ENCODE measurements around the gene CASP3. TPM values are rescaled to one million over a fixed set of nuclear protein-coding genes. Genes with fewer than 3 reads are reported as not detected.

CASP3 gene
- total and polyA plus RNA-seq, 9 of the 15 experiments (the other 6 are each of a cell fraction or from before 2014, with no cell fraction given), result 17.6 to 40.1 (median 31.8) TPM

GRCh38 chr4:184684491-184685189 is 35.4 kb upstream of the CASP3 start (continued):
- TF ChIP-seq ZNF830 (CRISPR knock-in tag; IDR thresholded peaks at IDR 0.05), result no peak
- no peak for TF ChIP-seq NFYB (IDR thresholded peaks at IDR 0.05; ENCODE audit: extremely low read depth, insufficient read length)
- no peak for TF ChIP-seq RB1 (IDR thresholded peaks at IDR 0.05; ENCODE audit: low read depth)
- no peak for TF ChIP-seq SFPQ (IDR thresholded peaks at IDR 0.05; ENCODE audit: low read depth, low read length)
- TF ChIP-seq ZNF263 (CRISPR knock-in tag; IDR thresholded peaks at IDR 0.05; ENCODE audit: borderline replicate concordance), result no peak
- no peak for TF ChIP-seq ZNF696 (CRISPR knock-in tag; conservative IDR thresholded peaks at IDR 0.05)
- no peak for TF ChIP-seq TGIF2 (CRISPR knock-in tag; IDR thresholded peaks at IDR 0.05)
- TF ChIP-seq, protein P1, sequence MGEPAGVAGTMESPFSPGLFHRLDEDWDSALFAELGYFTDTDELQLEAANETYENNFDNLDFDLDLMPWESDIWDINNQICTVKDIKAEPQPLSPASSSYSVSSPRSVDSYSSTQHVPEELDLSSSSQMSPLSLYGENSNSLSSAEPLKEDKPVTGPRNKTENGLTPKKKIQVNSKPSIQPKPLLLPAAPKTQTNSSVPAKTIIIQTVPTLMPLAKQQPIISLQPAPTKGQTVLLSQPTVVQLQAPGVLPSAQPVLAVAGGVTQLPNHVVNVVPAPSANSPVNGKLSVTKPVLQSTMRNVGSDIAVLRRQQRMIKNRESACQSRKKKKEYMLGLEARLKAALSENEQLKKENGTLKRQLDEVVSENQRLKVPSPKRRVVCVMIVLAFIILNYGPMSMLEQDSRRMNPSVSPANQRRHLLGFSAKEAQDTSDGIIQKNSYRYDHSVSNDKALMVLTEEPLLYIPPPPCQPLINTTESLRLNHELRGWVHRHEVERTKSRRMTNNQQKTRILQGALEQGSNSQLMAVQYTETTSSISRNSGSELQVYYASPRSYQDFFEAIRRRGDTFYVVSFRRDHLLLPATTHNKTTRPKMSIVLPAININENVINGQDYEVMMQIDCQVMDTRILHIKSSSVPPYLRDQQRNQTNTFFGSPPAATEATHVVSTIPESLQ (CRISPR knock-in tag; IDR thresholded peaks at IDR 0.05), result no peak
- no peak for TF ChIP-seq MBD1 (CRISPR knock-in tag; IDR thresholded peaks at IDR 0.05)
- peak; percentile 39 for TF ChIP-seq PHF20 (IDR thresholded peaks at IDR 0.05; ENCODE audit: partially characterized antibody)
- no peak for TF ChIP-seq CREB5 (CRISPR knock-in tag; IDR thresholded peaks at IDR 0.05)
- TF ChIP-seq ZC3H8 (IDR thresholded peaks at IDR 0.05), result peak; percentile 5; the same call in 1 of the 2 replicates
- TF ChIP-seq SREBF2 (CRISPR knock-in tag; IDR thresholded peaks at IDR 0.05), result no peak
- no peak for TF ChIP-seq CBX1 (IDR thresholded peaks at IDR 0.05; ENCODE audit: low read depth)
- no peak for TF ChIP-seq ZFP1 (CRISPR knock-in tag; IDR thresholded peaks at IDR 0.05)
- TF ChIP-seq ZBTB34 (CRISPR knock-in tag; IDR thresholded peaks at IDR 0.05), result no peak
- TF ChIP-seq, protein P2, sequence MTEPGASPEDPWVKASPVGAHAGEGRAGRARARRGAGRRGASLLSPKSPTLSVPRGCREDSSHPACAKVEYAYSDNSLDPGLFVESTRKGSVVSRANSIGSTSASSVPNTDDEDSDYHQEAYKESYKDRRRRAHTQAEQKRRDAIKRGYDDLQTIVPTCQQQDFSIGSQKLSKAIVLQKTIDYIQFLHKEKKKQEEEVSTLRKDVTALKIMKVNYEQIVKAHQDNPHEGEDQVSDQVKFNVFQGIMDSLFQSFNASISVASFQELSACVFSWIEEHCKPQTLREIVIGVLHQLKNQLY (CRISPR knock-in tag; conservative IDR thresholded peaks at IDR 0.05), result no peak
